HepG2 (cell line): ENCODE measurements around the gene CCDC175. TPM values are rescaled to one million over a fixed set of nuclear protein-coding genes. Genes with fewer than 3 reads are reported as not detected.

Source experiments
- ELF3 ChIP-seq: IDR thresholded peaks from 2 replicates; pipeline ENCODE4 v1.6.1; 2016; ENCODE audit warnings: missing genetic modification reagents, missing compliant biosample characterization
- FOXK2 ChIP-seq: fragments of 450-650 bp; IDR thresholded peaks from 2 replicates; pipeline ENCODE4 v1.6.1; 2016
- FOXO4 ChIP-seq: sonication (generic); formaldehyde crosslinking; conservative IDR thresholded peaks from 2 replicates; pipeline ENCODE4 v1.8.1; 2023; ENCODE audit warnings: missing genetic modification reagents
- HBP1 ChIP-seq: IDR thresholded peaks from 2 replicates; pipeline ENCODE4 v1.6.1; 2016; ENCODE audit warnings: low read depth, control low read depth
- TCF7L2 ChIP-seq: IDR thresholded peaks from 2 replicates; pipeline ENCODE4 v1.6.1; 2011; ENCODE audit warnings: mild to moderate bottlenecking, low read depth, low read length, moderate library complexity
- U2AF1 ChIP-seq: fragments of 200-400 bp; formaldehyde crosslinking; optimal IDR thresholded peaks from 2 replicates; pipeline ENCODE3; 2017; ENCODE audit warnings: mild to moderate bottlenecking, low read depth, low read length
- YY1 ChIP-seq: IDR thresholded peaks from 2 replicates; pipeline ENCODE4 v1.6.1; 2011; ENCODE audit warnings: low read length, low read depth, moderate library complexity, mild to moderate bottlenecking; ENCODE audit not compliant: insufficient read depth, insufficient replicate concordance
- ZBTB46 ChIP-seq: sonication (generic); formaldehyde crosslinking; IDR thresholded peaks from 2 replicates; pipeline ENCODE4 v1.4.0; 2020; ENCODE audit warnings: mild to moderate bottlenecking, missing genetic modification reagents, borderline replicate concordance
- ZNF670 ChIP-seq: sonication (generic); formaldehyde crosslinking; IDR thresholded peaks from 2 replicates; pipeline ENCODE4 v1.8.0; 2022; ENCODE audit warnings: mild to moderate bottlenecking, missing genetic modification reagents, borderline replicate concordance
- ZNF724P ChIP-seq: sonication (generic); formaldehyde crosslinking; IDR thresholded peaks from 2 replicates; pipeline ENCODE4 v1.8.0; 2022; ENCODE audit warnings: missing genetic modification reagents, borderline replicate concordance
- ZNF768 ChIP-seq: sonication (generic); formaldehyde crosslinking; IDR thresholded peaks from 2 replicates; pipeline ENCODE4 v1.4.0; 2020; ENCODE audit warnings: missing genetic modification reagents
- ZNF776 ChIP-seq: sonication (generic); formaldehyde crosslinking; IDR thresholded peaks from 2 replicates; pipeline ENCODE4 v1.4.0; 2020; ENCODE audit warnings: mild to moderate bottlenecking, missing genetic modification reagents
- ZNF841 ChIP-seq: sonication (generic); formaldehyde crosslinking; IDR thresholded peaks from 2 replicates; pipeline ENCODE4 v1.8.1; 2023; ENCODE audit warnings: missing genetic modification reagents, borderline replicate concordance
- polyA plus RNA-seq, 8 experiments: library from polyadenylated mRNA; depleted of rRNA in 3 of 8; stranded (reverse) in 7 of 8; unstranded in 1 of 8; fragments of >200 nt; fragmentation: Illumina TruSeq in 4 of 8; extraction: Trizol in 4 of 8; gene quantifications; 2 replicates each; pipeline versions ENCODE4 v1.2.1 to v1.2.3, GENCODE V29; 2011 to 2016; ENCODE audit warnings: low read depth in 4 of 8, missing spikeins in 1 of 8, mixed read lengths in 1 of 8; ENCODE audit not compliant: insufficient read depth in 1 of 8
- total RNA-seq, 5 experiments: library from RNA; depleted of rRNA; stranded (reverse); fragments of >200 nt; fragmentation: Illumina TruSeq; extraction: Trizol; gene quantifications; 2 replicates each; pipeline ENCODE4 v1.2.3, GENCODE V29; 2016; ENCODE audit warnings: low read depth in 1 of 5
- TF ChIP-seq, protein P1 (sequence below): sonication (generic); formaldehyde crosslinking; IDR thresholded peaks from 2 replicates; pipeline ENCODE4 v1.4.0; 2020; ENCODE audit warnings: mild to moderate bottlenecking, low read depth, missing genetic modification reagents
- TF ChIP-seq, protein P2 (sequence below): sonication (generic); formaldehyde crosslinking; IDR thresholded peaks from 2 replicates; pipeline ENCODE4 v1.4.0; 2020; ENCODE audit warnings: mild to moderate bottlenecking, missing genetic modification reagents
- TF ChIP-seq, protein P3 (sequence below): sonication (generic); formaldehyde crosslinking; conservative IDR thresholded peaks from 2 replicates; pipeline ENCODE4 v1.4.0; 2020; ENCODE audit warnings: mild to moderate bottlenecking, missing genetic modification reagents, moderate library complexity
- TF ChIP-seq, protein P4 (sequence below): sonication (generic); formaldehyde crosslinking; IDR thresholded peaks from 2 replicates; pipeline ENCODE4 v1.9.0; 2021; ENCODE audit warnings: missing genetic modification reagents, mild to moderate bottlenecking, borderline replicate concordance

Gene CCDC175
- total and polyA plus RNA-seq, 2 of the 13 experiments (the other 11 are each of a cell fraction or from before 2014, with no cell fraction given), result not detected

- TF ChIP-seq HBP1 (CRISPR knock-in tag), result 0 out of 2 replicates have a peak, but pooled peaks have one; percentile 49
- no peak for TF ChIP-seq FOXK2
- TF ChIP-seq, protein P1, sequence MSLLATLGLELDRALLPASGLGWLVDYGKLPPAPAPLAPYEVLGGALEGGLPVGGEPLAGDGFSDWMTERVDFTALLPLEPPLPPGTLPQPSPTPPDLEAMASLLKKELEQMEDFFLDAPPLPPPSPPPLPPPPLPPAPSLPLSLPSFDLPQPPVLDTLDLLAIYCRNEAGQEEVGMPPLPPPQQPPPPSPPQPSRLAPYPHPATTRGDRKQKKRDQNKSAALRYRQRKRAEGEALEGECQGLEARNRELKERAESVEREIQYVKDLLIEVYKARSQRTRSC (CRISPR knock-in tag), result peak; percentile 30; the same call in 1 of the 2 replicates
- peak; percentile 87 for TF ChIP-seq ZNF724P (CRISPR knock-in tag)
- peak; percentile 73; the same call in 1 of the 2 replicates for TF ChIP-seq ZBTB46 (CRISPR knock-in tag)
- TF ChIP-seq, protein P2, sequence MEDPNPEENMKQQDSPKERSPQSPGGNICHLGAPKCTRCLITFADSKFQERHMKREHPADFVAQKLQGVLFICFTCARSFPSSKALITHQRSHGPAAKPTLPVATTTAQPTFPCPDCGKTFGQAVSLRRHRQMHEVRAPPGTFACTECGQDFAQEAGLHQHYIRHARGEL (CRISPR knock-in tag), result peak; percentile 79
- TF ChIP-seq ZNF776 (CRISPR knock-in tag), result peak; percentile 99
- peak; percentile 56 for TF ChIP-seq ELF3 (CRISPR knock-in tag)
- TF ChIP-seq YY1, result peak; percentile 47
- TF ChIP-seq, protein P3, sequence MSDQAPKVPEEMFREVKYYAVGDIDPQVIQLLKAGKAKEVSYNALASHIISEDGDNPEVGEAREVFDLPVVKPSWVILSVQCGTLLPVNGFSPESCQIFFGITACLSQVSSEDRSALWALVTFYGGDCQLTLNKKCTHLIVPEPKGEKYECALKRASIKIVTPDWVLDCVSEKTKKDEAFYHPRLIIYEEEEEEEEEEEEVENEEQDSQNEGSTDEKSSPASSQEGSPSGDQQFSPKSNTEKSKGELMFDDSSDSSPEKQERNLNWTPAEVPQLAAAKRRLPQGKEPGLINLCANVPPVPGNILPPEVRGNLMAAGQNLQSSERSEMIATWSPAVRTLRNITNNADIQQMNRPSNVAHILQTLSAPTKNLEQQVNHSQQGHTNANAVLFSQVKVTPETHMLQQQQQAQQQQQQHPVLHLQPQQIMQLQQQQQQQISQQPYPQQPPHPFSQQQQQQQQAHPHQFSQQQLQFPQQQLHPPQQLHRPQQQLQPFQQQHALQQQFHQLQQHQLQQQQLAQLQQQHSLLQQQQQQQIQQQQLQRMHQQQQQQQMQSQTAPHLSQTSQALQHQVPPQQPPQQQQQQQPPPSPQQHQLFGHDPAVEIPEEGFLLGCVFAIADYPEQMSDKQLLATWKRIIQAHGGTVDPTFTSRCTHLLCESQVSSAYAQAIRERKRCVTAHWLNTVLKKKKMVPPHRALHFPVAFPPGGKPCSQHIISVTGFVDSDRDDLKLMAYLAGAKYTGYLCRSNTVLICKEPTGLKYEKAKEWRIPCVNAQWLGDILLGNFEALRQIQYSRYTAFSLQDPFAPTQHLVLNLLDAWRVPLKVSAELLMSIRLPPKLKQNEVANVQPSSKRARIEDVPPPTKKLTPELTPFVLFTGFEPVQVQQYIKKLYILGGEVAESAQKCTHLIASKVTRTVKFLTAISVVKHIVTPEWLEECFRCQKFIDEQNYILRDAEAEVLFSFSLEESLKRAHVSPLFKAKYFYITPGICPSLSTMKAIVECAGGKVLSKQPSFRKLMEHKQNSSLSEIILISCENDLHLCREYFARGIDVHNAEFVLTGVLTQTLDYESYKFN (CRISPR knock-in tag), result peak; percentile 31
- TF ChIP-seq TCF7L2, result no peak
- peak; percentile 65; the same call in 1 of the 2 replicates for TF ChIP-seq ZNF768
- TF ChIP-seq U2AF1, result no peak
- TF ChIP-seq ZNF841 (CRISPR knock-in tag), result no peak
- peak; percentile 80; the same call in 1 of the 2 replicates for TF ChIP-seq FOXO4 (CRISPR knock-in tag)
- TF ChIP-seq, protein P4, sequence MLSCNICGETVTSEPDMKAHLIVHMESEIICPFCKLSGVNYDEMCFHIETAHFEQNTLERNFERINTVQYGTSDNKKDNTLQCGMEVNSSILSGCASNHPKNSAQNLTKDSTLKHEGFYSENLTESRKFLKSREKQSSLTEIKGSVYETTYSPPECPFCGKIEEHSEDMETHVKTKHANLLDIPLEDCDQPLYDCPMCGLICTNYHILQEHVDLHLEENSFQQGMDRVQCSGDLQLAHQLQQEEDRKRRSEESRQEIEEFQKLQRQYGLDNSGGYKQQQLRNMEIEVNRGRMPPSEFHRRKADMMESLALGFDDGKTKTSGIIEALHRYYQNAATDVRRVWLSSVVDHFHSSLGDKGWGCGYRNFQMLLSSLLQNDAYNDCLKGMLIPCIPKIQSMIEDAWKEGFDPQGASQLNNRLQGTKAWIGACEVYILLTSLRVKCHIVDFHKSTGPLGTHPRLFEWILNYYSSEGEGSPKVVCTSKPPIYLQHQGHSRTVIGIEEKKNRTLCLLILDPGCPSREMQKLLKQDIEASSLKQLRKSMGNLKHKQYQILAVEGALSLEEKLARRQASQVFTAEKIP, result no peak
- TF ChIP-seq ZNF670 (CRISPR knock-in tag), result peak; percentile 86
Observed at GRCh38 chr14:59483819-59484638, 92.6 kb downstream of the CCDC175 start, which contains the start of the genes JKAMP and L3HYPDH (continued).
